ENCODE results near the gene WTIP.

DNA sequence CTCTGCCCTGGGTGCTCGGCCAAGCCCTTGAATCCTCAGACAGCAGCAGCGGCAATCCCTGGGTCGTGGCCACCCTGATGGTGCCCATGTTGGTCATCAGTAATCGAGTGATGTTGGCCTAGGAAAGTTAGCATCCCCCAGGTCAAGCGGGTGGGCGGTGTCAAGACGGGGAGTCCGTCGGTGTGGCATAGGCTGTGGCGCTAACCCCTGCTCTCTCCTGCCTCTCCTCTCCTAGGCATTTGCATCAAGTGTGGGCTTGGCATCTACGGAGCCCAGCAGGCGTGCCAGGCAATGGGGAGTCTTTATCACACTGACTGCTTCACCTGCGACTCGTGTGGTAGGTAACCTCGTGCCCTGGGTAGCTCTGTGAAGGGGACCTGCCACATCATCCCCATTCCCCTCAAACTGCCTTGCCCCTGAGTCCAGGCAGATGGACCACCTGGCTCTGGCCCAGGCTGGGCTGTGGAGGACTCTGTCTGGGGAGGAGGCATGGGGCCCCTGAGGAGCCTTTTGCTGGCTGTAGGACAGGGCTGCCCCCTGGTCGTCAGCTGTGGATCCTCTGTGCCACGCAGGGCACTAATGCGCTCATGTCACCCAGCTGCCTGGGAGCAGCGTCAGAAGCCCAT is 8.7 kb downstream of the WTIP start:
- no peak for TF ChIP-seq KDM5A (IDR thresholded peaks at IDR 0.05; ENCODE audit: borderline replicate concordance, low read length)
- no peak for TF ChIP-seq MAF1 (CRISPR knock-in tag; IDR thresholded peaks at IDR 0.05; ENCODE audit: borderline replicate concordance)
- TF ChIP-seq BHLHE40 (IDR thresholded peaks at IDR 0.05; ENCODE audit: low read length), result no peak
- TF ChIP-seq, protein P1, sequence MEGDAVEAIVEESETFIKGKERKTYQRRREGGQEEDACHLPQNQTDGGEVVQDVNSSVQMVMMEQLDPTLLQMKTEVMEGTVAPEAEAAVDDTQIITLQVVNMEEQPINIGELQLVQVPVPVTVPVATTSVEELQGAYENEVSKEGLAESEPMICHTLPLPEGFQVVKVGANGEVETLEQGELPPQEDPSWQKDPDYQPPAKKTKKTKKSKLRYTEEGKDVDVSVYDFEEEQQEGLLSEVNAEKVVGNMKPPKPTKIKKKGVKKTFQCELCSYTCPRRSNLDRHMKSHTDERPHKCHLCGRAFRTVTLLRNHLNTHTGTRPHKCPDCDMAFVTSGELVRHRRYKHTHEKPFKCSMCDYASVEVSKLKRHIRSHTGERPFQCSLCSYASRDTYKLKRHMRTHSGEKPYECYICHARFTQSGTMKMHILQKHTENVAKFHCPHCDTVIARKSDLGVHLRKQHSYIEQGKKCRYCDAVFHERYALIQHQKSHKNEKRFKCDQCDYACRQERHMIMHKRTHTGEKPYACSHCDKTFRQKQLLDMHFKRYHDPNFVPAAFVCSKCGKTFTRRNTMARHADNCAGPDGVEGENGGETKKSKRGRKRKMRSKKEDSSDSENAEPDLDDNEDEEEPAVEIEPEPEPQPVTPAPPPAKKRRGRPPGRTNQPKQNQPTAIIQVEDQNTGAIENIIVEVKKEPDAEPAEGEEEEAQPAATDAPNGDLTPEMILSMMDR (CRISPR knock-in tag; IDR thresholded peaks at IDR 0.05), result no peak
- no peak for TF ChIP-seq ZNF138 (CRISPR knock-in tag; IDR thresholded peaks at IDR 0.05; ENCODE audit: low read depth)
- TF ChIP-seq ATF3 (CRISPR knock-in tag; IDR thresholded peaks at IDR 0.05), result no peak
